Activated CD4-positive, CD25-positive, alpha-beta regulatory T cell treated with anti-CD3 and anti-CD28 coated beads, Interleukin-2, amount 50 U/mL, for 72 hours (primary cell): Measurements from ENCODE around the gene CRAMP1.

Source experiments
- DNase-seq: peaks from one replicate; pipeline ENCODE4 v3.0.0; 2021

The CRAMP1 gene

GRCh38 chr16:1597154-1597553, 15.0 kb upstream of the CRAMP1 start:
- no peak for DNase-seq

GRCh38 chr16:1601031-1601430, 11.1 kb upstream of the CRAMP1 start:
- no peak for DNase-seq

DNA sequence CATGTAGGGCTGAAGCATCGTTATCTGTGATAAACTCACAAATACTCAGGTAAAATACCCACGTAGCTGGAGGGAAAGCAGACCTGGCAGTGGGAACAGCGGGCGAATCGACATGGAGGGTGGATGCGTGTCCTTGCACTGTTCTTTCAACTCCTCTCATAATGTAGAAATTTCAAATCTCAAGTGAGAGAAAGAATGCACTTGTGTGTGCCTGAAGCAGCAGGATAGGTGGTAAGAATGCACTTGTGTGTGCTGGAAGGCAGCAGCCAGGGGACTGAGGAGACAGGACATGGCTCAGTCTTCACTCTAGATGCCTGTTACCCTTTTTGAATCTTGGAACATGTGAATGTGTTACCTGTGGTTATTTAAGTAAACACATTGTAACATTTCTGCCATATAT, 10.7 kb upstream of the CRAMP1 start:
- no peak for DNase-seq

DNA sequence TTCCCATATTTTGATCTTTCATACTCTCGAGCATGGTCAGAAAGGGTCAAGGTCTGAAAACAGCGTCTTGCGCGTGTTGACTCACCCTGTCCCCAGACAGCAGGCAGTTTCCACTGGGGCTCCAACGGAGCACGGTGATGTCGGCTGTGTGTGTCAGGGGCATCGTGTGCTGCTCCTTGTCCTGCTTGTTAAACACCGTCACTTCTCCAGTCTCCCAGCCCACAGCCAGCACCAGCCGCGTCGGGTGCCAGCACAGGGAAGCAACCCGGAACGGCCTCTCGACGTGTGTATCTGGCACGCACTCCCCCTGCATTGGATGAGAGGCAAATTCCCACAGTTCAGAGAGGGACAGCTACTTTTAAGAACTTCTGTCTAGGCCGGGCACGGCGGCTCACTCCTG, 9.9 kb upstream of the CRAMP1 start:
- no peak for DNase-seq

GRCh38 chr16:1606774-1607173, 5.4 kb upstream of the CRAMP1 start:
- DNase-seq: no peak

DNA sequence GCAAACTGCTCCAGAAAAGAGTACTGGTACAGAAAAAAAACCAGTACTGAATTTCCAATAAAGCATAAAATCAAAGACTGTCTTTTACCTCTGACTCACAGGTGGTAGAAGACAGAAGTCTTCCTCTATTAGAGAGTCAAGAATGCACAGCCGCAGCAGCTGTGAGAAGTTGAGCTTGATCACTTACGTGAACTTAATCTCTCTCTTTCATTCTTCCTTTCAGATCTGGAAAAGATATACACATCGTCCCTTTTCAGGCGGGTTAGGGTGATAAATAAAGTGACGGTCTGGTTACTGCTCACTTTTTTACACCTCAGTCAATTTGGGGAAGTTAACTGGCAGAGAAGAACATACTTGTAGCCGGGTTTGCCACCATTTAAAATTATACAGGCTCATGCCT, 4.2 kb upstream of the CRAMP1 start:
- no peak for DNase-seq

DNA sequence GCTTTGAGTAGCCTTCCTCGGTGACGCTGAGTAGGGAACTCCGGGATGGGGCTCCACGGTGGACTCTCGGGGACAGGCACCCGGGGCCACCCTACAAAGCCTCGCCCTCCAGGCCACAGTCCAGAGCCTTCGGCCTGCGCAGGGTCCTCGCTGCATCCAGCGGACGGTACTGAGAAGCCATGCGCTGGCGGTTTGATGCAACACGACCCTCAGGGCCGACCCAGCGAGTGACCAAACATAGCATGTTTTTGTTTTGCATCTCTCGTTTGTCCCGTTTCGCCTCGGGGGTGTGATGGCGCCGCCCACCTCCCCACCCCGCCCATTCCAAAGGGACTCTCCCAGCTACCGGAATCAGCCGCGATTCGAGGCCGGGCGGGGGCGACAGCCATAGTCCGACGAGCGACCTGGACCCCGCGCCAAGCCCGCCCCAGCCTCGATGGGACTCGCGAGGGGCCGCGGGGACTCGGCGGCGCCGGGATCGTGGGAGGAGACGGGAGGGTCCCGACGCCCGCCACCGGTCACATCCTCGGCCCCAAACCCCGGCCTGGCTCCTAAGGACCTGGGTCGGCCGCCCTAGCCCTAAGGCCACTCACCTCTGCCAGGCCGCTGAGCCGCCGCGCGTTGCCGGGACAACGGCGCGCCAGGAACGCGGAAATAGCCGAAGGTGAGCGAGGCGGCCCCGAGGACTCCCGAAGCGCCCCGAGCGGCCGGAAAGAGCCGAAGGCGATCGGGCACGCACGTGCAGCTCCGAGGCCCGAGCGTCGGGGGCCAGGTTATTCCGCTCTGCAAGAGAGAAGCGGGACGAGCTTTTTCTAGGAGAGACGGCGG, 1.9 kb upstream of the CRAMP1 start:
- peak; percentile 95 for DNase-seq

DNA sequence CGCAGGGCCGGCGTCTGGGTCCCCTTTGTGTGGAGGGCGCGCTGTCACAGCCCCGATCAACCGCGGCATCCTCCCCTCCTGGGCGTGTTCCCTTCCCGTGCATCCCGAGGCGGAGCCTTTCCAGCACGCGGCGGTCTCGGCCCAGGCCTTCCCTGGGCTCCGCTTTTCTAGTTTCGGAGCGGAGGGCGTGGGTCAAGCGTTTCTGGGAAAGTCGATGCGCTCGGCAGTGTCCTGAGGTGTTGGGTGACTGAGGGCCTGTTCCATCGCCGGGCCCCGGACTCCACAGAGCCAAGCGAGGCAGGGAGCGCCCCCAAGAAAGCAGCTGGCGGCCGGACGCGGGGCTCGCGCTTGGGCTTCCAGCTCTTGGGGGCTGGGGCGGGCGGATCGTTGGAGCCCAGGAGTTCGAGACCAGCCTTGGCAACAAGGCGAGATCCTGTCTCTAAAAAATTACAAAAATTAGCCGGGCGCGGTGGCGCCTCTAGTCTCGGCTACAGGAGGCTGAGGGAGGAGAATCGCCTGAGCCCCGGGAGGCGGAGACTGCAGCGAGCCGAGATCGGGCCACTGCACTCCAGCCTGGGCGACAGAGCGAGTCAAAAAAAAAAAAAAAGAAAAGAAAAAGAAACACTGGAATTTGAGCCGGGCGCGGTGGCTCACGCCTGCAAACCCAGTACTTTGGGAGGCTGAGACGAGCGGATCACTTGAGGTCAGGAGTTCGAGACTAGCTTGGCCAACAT, 1.1 kb upstream of the CRAMP1 start:
- peak; percentile 37 for DNase-seq

DNA sequence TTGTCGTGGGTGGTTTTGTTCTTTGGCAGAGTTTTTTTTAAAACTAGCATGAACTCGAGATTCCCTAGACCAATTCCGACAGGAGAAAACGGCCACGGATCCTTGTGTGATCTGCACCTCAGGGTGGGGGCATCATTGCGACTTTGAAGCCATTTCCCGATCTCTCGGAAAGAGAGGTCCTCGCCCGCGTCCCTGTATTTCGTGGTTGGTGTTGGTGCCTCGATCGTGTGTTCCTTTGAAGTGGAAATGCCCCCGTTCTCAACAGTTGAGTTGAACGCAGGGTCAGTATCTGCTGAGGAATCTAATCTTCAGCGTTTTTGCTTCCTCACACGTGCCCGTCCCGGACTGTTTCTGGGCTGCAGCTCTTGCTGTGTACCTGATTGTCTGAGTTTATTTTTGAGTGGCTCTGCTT, 1.1 kb downstream of the CRAMP1 start:
- DNase-seq: no peak

- peak; percentile 31 for DNase-seq
Observed at GRCh38 chr16:1613728-1614455, 1.7 kb downstream of the CRAMP1 start.

- DNase-seq: peak; percentile 34
Observed at GRCh38 chr16:1614456-1615102, 2.4 kb downstream of the CRAMP1 start.

DNA sequence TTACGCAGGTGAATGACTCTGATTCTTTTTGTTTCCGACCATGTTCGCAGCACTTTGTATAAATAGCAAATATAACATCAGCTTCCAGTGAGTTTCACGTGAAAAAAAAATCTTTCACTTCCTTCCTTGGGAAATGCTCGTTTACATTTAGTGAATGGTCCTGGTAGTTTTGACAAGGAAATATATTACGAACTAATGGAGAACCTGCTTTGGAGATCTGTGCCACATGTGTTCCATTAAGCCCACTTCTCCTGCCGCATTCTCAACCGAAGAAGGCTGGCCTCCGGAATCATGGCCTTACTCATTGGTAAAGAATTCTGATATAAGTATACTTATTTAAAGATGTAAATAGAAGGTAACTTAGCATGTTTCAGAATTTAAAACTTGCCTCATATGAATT, 3.6 kb downstream of the CRAMP1 start:
- DNase-seq: no peak

- DNase-seq: no peak
Observed at GRCh38 chr16:1619976-1620375, 7.8 kb downstream of the CRAMP1 start.

- DNase-seq: no peak
Observed at GRCh38 chr16:1620391-1620790, 8.2 kb downstream of the CRAMP1 start.

DNA sequence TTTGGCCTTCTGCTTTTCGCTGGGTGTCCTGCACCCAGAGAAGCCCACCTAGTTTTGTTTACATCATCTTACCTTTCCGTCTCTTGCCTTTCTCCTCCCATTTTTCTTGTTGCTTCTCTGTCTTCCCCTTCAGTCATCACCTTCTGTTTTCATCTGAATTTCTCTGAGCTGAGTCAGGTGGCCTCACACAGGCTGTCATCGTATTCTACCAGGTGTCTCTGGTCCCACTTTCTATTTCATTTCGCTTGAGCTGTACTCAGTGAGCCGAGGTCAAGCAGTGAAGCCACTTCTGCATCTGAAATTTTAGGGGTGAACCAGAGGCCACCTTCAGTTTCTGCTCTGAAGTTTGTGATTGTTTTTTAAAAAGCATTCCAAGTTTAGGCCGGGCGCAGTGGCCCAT, 9.7 kb downstream of the CRAMP1 start:
- no peak for DNase-seq

DNA sequence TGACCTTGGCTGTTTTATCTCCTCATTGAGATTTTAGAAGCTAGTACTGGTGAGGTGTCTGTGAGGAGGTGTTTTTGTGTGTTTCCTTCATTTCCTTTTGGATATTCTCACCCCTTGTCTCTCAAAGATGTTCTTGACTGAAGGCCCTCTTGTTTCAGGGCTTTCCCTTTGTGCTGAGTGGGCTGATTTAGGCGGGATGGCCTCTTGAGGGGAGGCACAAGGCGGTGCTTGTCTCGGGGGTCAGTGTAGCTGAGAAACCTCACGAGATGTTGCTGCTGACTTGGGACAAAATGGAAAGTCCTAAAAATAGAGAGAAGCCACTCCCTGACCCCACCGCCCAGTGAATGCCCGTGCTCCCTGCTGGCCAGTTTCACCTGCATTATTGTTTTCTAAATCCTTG, 14.2 kb downstream of the CRAMP1 start:
- no peak for DNase-seq

DNA sequence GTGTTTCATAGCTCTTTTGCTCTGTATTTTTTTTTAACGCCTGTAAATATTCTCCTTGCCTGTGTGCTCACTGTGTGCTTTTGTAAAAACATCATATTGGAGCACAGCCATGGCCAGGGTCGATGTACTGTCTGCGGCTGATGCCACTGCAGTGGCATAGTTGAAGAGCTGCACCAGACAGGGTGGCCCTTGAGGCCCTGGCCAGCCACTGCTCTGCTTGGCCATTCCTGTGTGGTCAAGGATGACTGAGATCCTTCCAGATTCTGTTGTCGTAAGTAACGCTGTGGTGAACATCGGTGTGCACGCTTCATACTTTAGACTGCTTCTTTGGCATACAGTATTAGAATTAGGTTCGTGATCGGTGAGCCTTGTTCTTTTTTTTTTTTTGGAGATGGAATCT, 14.6 kb downstream of the CRAMP1 start:
- DNase-seq: no peak

DNA sequence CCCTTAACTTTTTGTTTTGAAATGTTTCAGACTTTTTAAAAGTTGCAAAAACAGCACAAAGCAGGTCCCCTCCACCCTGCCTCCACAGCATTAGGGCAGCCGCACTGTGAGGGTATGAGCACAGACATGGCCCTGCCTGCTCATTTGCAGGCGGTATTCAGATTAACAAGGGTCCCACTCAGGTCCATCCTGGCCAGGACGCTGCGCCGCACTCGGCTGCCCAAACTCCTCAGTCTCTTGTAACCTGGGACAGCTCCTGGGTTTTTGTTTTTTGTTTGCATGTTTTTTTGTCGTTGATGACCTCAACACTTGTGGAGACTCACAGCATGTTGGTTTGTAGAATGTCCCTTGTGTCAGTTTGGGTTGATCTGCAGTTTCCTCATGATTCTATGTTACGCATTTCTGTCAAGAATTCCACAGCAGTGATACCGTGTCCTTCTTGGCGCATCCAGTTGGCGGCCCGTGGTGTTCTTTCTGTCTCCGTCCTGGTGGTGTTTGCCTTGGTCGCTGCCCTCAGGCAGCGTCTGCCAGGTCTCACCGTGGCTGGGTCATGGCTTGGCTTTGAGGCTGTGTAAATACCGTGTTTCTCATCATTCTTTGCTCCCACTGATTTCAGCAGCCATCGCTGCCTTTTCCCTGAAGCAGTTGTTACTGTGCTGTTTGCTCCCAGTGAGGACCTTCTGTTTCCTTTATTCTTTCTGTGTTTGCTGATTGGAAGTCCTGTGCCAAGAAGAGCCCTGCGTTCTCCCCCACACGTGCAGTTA, 18.5 kb downstream of the CRAMP1 start:
- no peak for DNase-seq

DNA sequence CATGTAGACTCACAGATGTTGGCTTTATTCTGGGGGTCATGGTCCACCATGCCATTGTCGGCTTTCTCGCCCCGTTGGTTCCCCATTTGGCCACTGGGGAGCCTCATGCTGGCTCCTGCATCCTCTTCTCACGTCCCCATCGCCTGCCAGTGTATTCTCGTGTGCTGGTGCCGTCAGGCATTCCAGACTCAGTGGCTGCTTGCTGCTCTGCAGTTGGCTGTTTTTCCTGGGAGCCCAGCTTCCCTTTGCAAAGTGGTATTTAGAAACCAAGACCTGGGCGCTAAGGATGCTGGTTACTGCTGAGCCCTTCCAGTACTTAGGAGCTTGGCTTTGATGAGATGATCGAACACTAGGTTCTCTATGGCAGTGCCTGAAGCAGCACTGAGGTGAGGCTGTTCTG, 19.1 kb downstream of the CRAMP1 start:
- DNase-seq: no peak

DNA sequence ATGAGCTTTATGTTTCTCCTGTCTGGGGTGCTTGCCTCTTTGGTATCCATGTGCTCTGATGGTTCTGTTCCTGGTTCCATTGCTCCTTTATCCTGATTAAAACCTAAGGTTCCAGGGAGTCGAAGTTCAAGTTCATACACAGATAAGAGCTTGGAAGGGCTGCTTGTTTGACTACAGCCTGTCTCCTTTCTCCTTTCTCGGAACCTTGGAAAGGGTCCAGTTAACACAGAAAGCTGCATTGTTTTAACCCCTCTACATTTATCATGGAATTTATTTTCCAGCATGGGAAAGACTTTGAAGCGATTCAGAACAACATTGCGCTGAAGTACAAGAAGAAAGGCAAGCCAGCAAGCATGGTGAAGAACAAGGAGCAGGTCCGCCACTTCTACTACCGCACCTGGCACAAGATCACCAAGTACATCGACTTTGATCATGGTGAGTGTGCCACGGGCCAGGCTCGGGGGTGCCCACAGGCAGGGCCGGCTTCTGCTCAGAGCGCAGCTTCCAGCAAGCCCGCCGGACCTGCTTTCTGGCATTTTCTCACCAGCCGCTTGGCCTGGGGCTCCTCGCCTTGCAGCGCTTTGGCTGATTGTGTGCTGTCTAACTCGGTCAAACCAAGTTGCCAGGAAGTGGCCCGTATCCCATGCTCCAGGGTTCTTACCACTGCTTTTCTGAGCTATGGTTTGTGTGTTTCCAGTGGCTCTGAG, 19.9 kb downstream of the CRAMP1 start:
- DNase-seq: no peak

DNA sequence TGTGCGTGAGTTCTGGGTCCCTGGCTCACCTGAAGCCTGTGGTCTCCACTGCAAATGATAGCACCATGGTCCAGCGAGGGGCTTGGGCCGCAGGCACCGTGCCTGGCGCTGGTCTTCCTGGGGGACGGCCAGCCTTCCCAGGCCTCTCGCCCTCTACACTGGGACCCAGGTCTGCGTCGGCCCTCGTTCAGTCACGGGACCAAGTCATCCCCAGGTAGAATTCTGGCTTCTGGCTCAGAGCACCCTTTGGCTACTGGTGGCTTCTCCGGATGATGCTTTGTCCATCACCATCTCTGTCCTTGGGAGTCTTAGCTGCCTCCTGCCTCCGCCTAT, 20.4 kb downstream of the CRAMP1 start:
- no peak for DNase-seq

DNA sequence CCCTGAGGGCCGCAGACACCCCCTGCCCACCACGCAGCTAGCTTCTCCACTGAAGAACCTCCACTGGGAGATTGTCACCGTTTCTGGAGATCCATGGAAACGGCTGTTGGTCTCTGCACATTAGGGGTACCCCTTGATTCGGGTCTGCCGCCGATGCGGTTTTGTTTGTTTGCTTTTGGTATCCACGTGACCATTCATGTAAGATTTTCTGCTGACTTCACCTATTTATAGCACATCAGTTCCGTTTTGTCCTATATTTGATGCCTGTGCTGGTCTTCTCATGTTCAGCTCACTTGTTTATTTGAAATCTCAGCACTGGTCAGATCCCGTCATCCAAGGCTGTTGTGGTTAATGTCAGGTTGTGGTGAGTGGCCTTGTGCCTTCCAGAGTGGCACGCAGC, 21.1 kb downstream of the CRAMP1 start:
- no peak for DNase-seq
